ENCODE measurements around the gene HIBADH. TPM values are rescaled to one million over a fixed set of nuclear protein-coding genes. Genes with fewer than 3 reads are reported as not detected.

Gene HIBADH
- total and polyA plus RNA-seq, 2 donors (not counting 3 experiments of a cell fraction or from before 2014, with no cell fraction given) = 22.6 to 30.5 TPM

- no peaks in the 10 kb centered on the region for H3K27me3 ChIP-seq (ENCODE audit: control insufficient read depth in 2 of 2, insufficient read depth in 2 of 2, low read length in 2 of 2)
- DNase-seq (ENCODE audit: low read depth, low spot score) = no peak
- no peak overlapping the region for H3K9ac ChIP-seq (replicated peaks; ENCODE audit: extremely low read depth, insufficient read depth, low read length)
- no peak overlapping the region for H3K4me3 ChIP-seq (replicated peaks in 1 of 3; ENCODE audit: insufficient read depth in 1 of 3, low read depth in 1 of 3, low read length in 3 of 3)
- no peak overlapping the region for H2AFZ ChIP-seq (ENCODE audit: low read depth, low read length)
- H3K4me2 ChIP-seq (ENCODE audit: insufficient read depth, low read length) = no peak overlapping the region
- intact Hi-C loops (cut with micrococcal nuclease) = loop anchor here (1.0 to 5.0 kb wide), 5 partner anchors 86 to 492 kb away; no protein-coding TSS in a partner anchor
- no peaks in the 10 kb centered on the region for H4K20me1 ChIP-seq (replicated peaks; ENCODE audit: control insufficient read depth, extremely low read depth, insufficient read depth, low read length)
- CTCF ChIA-PET = interaction anchor here (0.9 to 3.3 kb wide), 5 partner anchors 15 to 492 kb away, joined by 3 to 37 read pairs (median 3); no protein-coding TSS in a partner anchor
- BruUV-seq (replicated peaks) = no TSS peak
- TF ChIP-seq EZH2 (IDR thresholded peaks at IDR 0.05; ENCODE audit: borderline replicate concordance, low read depth, low read length, severe bottlenecking) = no peak
- TF ChIP-seq GATA2 (IDR thresholded peaks at IDR 0.05; ENCODE audit: insufficient read depth, insufficient read length, low read depth, low read length) = no peak
- no peak for TF ChIP-seq POLR2A (IDR thresholded peaks at IDR 0.05; ENCODE audit: low read depth, low read length)
- TF ChIP-seq JUN (IDR thresholded peaks at IDR 0.05; ENCODE audit: borderline replicate concordance, insufficient read depth, insufficient read length, low read depth) = no peak
- no peak for TF ChIP-seq MYC (IDR thresholded peaks at IDR 0.05; ENCODE audit: low read depth, low read length)
- no peak for TF ChIP-seq CTCF (IDR thresholded peaks at IDR 0.05; ENCODE audit: extremely low read depth in 1 of 2, insufficient read depth in 1 of 2, low read depth in 1 of 2, low read length in 2 of 2)
- TF ChIP-seq POLR2AphosphoS5 (IDR thresholded peaks at IDR 0.05; ENCODE audit: insufficient read depth, low read depth, low read length) = no peak
- TF ChIP-seq MAX (IDR thresholded peaks at IDR 0.05; ENCODE audit: insufficient read depth, insufficient read length) = no peak
- TF ChIP-seq FOS (IDR thresholded peaks at IDR 0.05; ENCODE audit: borderline replicate concordance, insufficient read depth, low read length) = no peak
- no peak for FAIRE-seq
- no peaks in the 10 kb centered on the region for H3K36me3 ChIP-seq (ENCODE audit: control insufficient read depth in 2 of 2, extremely low read depth in 1 of 2, insufficient read depth in 2 of 2, low read length in 2 of 2)
- H3K27ac ChIP-seq (ENCODE audit: insufficient read depth, low read depth, low read length) = no peak overlapping the region
- H3K9me1 ChIP-seq (replicated peaks; ENCODE audit: control insufficient read depth, extremely low read depth, insufficient read depth, low read length) = no peaks in the 10 kb centered on the region
- POLR2A ChIA-PET = no interaction called here
- H3K79me2 ChIP-seq (ENCODE audit: control insufficient read depth, insufficient read depth, low read length) = no peaks in the 10 kb centered on the region
- dilution Hi-C loops (cut with MboI; ENCODE audit: extremely low pct_ligation_motif_present, low sequenced_read_pairs) = no loop called here
- H3K9me3 ChIP-seq (replicated peaks; ENCODE audit: control insufficient read depth, insufficient read depth, low read length) = no peaks in the 10 kb centered on the region
- H3K4me1 ChIP-seq (ENCODE audit: control insufficient read depth, extremely low read depth, insufficient read depth, low read length) = peaks cover 10% of the 10 kb centered on the region
These were observed 26.0 kb upstream of the HIBADH start for GRCh38 chr7:27688646-27689045.

Measured in endothelial cell of umbilical vein (primary cell).